Astrocyte (in vitro differentiated cells and primary cell): ENCODE results near the gene MAPK12. TPM values are rescaled to one million over a fixed set of nuclear protein-coding genes. Genes with fewer than 3 reads are reported as not detected.

Experiments used
- DNase-seq: peaks from one replicate; pipeline ENCODE4 v3.0.0-alpha.2; 2010; ENCODE audit warnings: low read depth
- FAIRE-seq: peaks from 2 replicates; lab custom pipeline; 2011; peaks lifted over from hg19 to GRCh38; lab: Jason Lieb, UNC
- H2AFZ ChIP-seq: 2 replicates; pipeline ENCODE4 v1.6.0; 2012; ENCODE audit warnings: low read depth, low read length, inconsistent platforms
- H3K27ac ChIP-seq: 2 replicates; pipeline ENCODE4 v1.5.1; 2011; ENCODE audit warnings: low read depth, low read length, inconsistent platforms
- H3K27me3 ChIP-seq: 2 replicates; pipeline ENCODE4 v1.6.0; 2011; ENCODE audit warnings: low read length, inconsistent platforms; ENCODE audit not compliant: insufficient read depth
- H3K36me3 ChIP-seq: 2 replicates; pipeline ENCODE4 v1.5.1; 2011; ENCODE audit warnings: low read length, inconsistent platforms; ENCODE audit not compliant: insufficient read depth
- H3K4me1 ChIP-seq: 2 replicates; pipeline ENCODE4 v1.5.1; 2011; ENCODE audit warnings: low read length, inconsistent platforms; ENCODE audit not compliant: insufficient read depth
- H3K4me2 ChIP-seq: 2 replicates; pipeline ENCODE4 v1.6.0; 2012; ENCODE audit warnings: low read length, inconsistent platforms
- H3K4me3 ChIP-seq: 2 replicates; pipeline ENCODE4 v1.5.1; 2011; ENCODE audit warnings: low read depth, mild to moderate bottlenecking, low read length, inconsistent platforms; ENCODE audit not compliant: insufficient read depth
- H3K79me2 ChIP-seq: 2 replicates; pipeline ENCODE4 v1.6.0; 2012; ENCODE audit warnings: mild to moderate bottlenecking, low read length, inconsistent platforms; ENCODE audit not compliant: insufficient read depth
- H3K9ac ChIP-seq: 2 replicates; pipeline ENCODE4 v1.6.0; 2012; ENCODE audit warnings: mild to moderate bottlenecking, low read length, inconsistent platforms
- H3K9me3 ChIP-seq: 2 replicates; pipeline ENCODE4 v1.5.1; 2012; ENCODE audit warnings: low read depth, mild to moderate bottlenecking, low read length, inconsistent platforms; ENCODE audit not compliant: insufficient read depth
- H4K20me1 ChIP-seq: 2 replicates; pipeline ENCODE4 v1.6.0; 2012; ENCODE audit warnings: low read length, inconsistent platforms; ENCODE audit not compliant: insufficient read depth
- H3K27ac Mint-ChIP-seq: one replicate; pipeline ENCODE4 v1.8.0; 2021; ENCODE audit warnings: mild to moderate bottlenecking, mixed read lengths; ENCODE audit not compliant: unreplicated experiment
- H3K27me3 Mint-ChIP-seq: one replicate; pipeline ENCODE4 v1.8.0; 2021; ENCODE audit warnings: low read depth, mixed read lengths; ENCODE audit not compliant: unreplicated experiment
- H3K36me3 Mint-ChIP-seq: one replicate; pipeline ENCODE4 v1.8.0; 2021; ENCODE audit warnings: low read depth, mixed read lengths; ENCODE audit not compliant: unreplicated experiment
- H3K4me1 Mint-ChIP-seq: one replicate; pipeline ENCODE4 v1.8.0; 2021; ENCODE audit warnings: low read depth, mixed read lengths; ENCODE audit not compliant: unreplicated experiment
- H3K4me3 Mint-ChIP-seq: one replicate; pipeline ENCODE4 v1.8.0; 2021; ENCODE audit warnings: mild to moderate bottlenecking, moderate library complexity, mixed read lengths; ENCODE audit not compliant: unreplicated experiment
- H3K9me3 Mint-ChIP-seq: one replicate; pipeline ENCODE4 v1.8.0; 2021; ENCODE audit warnings: mild to moderate bottlenecking, mixed read lengths; ENCODE audit not compliant: unreplicated experiment
- CTCF ChIP-seq: IDR thresholded peaks from 2 replicates; pipeline ENCODE4 v1.5.1; 2011; ENCODE audit warnings: low read depth, mild to moderate bottlenecking, inconsistent platforms, low read length, moderate library complexity; ENCODE audit not compliant: insufficient read depth
- EZH2 ChIP-seq: IDR thresholded peaks from 2 replicates; pipeline ENCODE4 v1.6.1; 2012; ENCODE audit warnings: mild to moderate bottlenecking, low read length, inconsistent platforms; ENCODE audit not compliant: insufficient read depth
- total RNA-seq: library from RNA; stranded (reverse); gene quantifications from 2 replicates; pipeline ENCODE4 v1.2.1, GENCODE V29; 2021

MAPK12 gene
- total RNA-seq, 1 donor from 2014 or later: 36.4 TPM

GRCh38 chr22:50310031-50310722 lies 48.7 kb upstream of the MAPK12 start:
- H3K27me3 Mint-ChIP-seq: peaks cover 5% of the 10 kb centered on the region
- H3K9ac ChIP-seq: no peak overlapping the region
- peaks cover 2% of the 10 kb centered on the region for H3K9me3 Mint-ChIP-seq
- DNase-seq (no peak), FAIRE-seq (no peak)
- H3K4me1 Mint-ChIP-seq: peaks cover 12% of the 10 kb centered on the region
- peaks cover 19% of the 10 kb centered on the region for H3K79me2 ChIP-seq
- no peaks in the 10 kb centered on the region for H3K9me3 ChIP-seq
- peak overlapping the region; percentile 20 for H3K4me3 Mint-ChIP-seq
- H4K20me1 ChIP-seq: peaks cover 7% of the 10 kb centered on the region
- peaks cover 26% of the 10 kb centered on the region for H3K4me1 ChIP-seq
- no peak overlapping the region for H3K4me2 ChIP-seq
- H3K36me3 ChIP-seq: no peaks in the 10 kb centered on the region
- H3K36me3 Mint-ChIP-seq: peaks cover 2% of the 10 kb centered on the region
- no peak overlapping the region for H3K27ac Mint-ChIP-seq
- no peak for TF ChIP-seq CTCF
- TF ChIP-seq EZH2: no peak
- no peak overlapping the region for H3K4me3 ChIP-seq
- H3K27ac ChIP-seq: no peak overlapping the region
- no peaks in the 10 kb centered on the region for H3K27me3 ChIP-seq
- H2AFZ ChIP-seq: no peak overlapping the region

GRCh38 chr22:50309601-50309991 lies 48.1 kb upstream of the MAPK12 start:
- H3K4me1 Mint-ChIP-seq: peaks cover 12% of the 10 kb centered on the region
- Histone ChIP-seq H3K27me3 (no peaks in the 10 kb centered on the region), H3K9me3 (no peaks in the 10 kb centered on the region), H3K36me3 (no peaks in the 10 kb centered on the region), H3K9ac (no peak overlapping the region), H3K4me1 (peaks cover 32% of the 10 kb centered on the region), H3K27ac (no peak overlapping the region), H2AFZ (no peak overlapping the region), H3K4me2 (no peak overlapping the region), H3K4me3 (no peak overlapping the region), H4K20me1 (peaks cover 13% of the 10 kb centered on the region), H3K79me2 (peaks cover 25% of the 10 kb centered on the region)
- H3K4me3 Mint-ChIP-seq: no peak overlapping the region
- H3K27me3 Mint-ChIP-seq: peaks cover 4% of the 10 kb centered on the region
- FAIRE-seq (no peak), DNase-seq (no peak)
- peaks cover 2% of the 10 kb centered on the region for H3K36me3 Mint-ChIP-seq
- TF ChIP-seq EZH2 (no peak), CTCF (no peak)
- H3K9me3 Mint-ChIP-seq: peaks cover 2% of the 10 kb centered on the region
- H3K27ac Mint-ChIP-seq: no peak overlapping the region

GRCh38 chr22:50308986-50309600 lies 47.6 kb upstream of the MAPK12 start:
- Mint-ChIP-seq H3K9me3 (no peaks in the 10 kb centered on the region), H3K27me3 (no peaks in the 10 kb centered on the region), H3K4me3 (peak overlapping the region; percentile 82), H3K4me1 (peaks cover 14% of the 10 kb centered on the region), H3K27ac (peak overlapping the region; percentile 94), H3K36me3 (peaks cover 2% of the 10 kb centered on the region)
- no peak for TF ChIP-seq EZH2
- no peak for TF ChIP-seq CTCF
- Histone ChIP-seq H3K4me2 (peak overlapping the region; percentile 35), H3K4me3 (no peak overlapping the region), H3K36me3 (no peaks in the 10 kb centered on the region), H3K27ac (no peak overlapping the region), H3K4me1 (peaks cover 37% of the 10 kb centered on the region), H3K9me3 (no peaks in the 10 kb centered on the region), H3K79me2 (peaks cover 30% of the 10 kb centered on the region), H2AFZ (no peak overlapping the region), H3K27me3 (no peaks in the 10 kb centered on the region), H4K20me1 (peaks cover 16% of the 10 kb centered on the region), H3K9ac (peak overlapping the region; percentile 8)
- no peak for DNase-seq
- FAIRE-seq: no peak
